GM23248 (cell line): ENCODE data around the gene CFC1.
"Not testable (repeated sequence)": the region's sequence is repeated elsewhere in the genome, so short reads cannot be mapped to it uniquely, and the experiment has no call there.

Source experiments
- EZH2 ChIP-seq: fragments of 200-600 bp; sonication (generic); IDR thresholded peaks from 2 replicates; pipeline ENCODE4 v1.6.1; 2018; ENCODE audit warnings: antibody characterized with exemption, mild to moderate bottlenecking; ENCODE audit not compliant: insufficient read depth, poor library complexity, severe bottlenecking
- EZH2phosphoT487 ChIP-seq: fragments of 200-600 bp; sonication (generic); IDR thresholded peaks from 2 replicates; pipeline ENCODE4 v1.6.1; 2018; ENCODE audit warnings: antibody characterized with exemption, moderate library complexity, mild to moderate bottlenecking, low read depth; ENCODE audit not compliant: insufficient read depth

- not testable (repeated sequence) for TF ChIP-seq EZH2phosphoT487, EZH2
Observed at GRCh38 chr2:130543785-130544528, 55.4 kb downstream of the CFC1 start.
